Common myeloid progenitor, CD34-positive (primary cell): Measurements from ENCODE around the gene C1QTNF1.

Source experiments
- CTCF ChIA-PET: fragments of 350-600 bp; sonication (Branson Sonifier 250); formaldehyde crosslinking; loops from one replicate; lab custom pipeline; 2021; ENCODE audit warnings: antibody characterized with exemption; lab: Charles Lee
- POLR2A ChIA-PET: fragments of 350-600 bp; sonication (Branson Sonifier 250); formaldehyde crosslinking; loops from one replicate; lab custom pipeline; 2021; ENCODE audit warnings: antibody characterized with exemption; lab: Charles Lee
- DNase-seq, 3 donors: peaks; one replicate each; pipeline versions ENCODE4 v3.0.0 to v3.0.0-alpha.2; 2013
- H3K27ac ChIP-seq, 2 experiments: 1 replicate in 1 of 2; 2 replicates in 1 of 2; pipeline ENCODE4 v1.7.0; 2013; ENCODE audit warnings: inconsistent platforms in 2 of 2, low read length in 2 of 2, mild to moderate bottlenecking in 2 of 2, low read depth in 1 of 2, moderate library complexity in 1 of 2; ENCODE audit not compliant: severe bottlenecking in 2 of 2, insufficient read depth in 1 of 2, poor library complexity in 1 of 2
- H3K27me3 ChIP-seq, 5 experiments: replicated peaks in 2 of 5; 1 replicate in 3 of 5; 2 replicates in 2 of 5; pipeline versions ENCODE4 v1.6.1 to v1.7.0; 2013; ENCODE audit warnings: low read length in 4 of 5, mild to moderate bottlenecking in 2 of 5, moderate library complexity in 2 of 5, inconsistent platforms in 1 of 5; ENCODE audit not compliant: insufficient read depth in 5 of 5, control insufficient read depth in 4 of 5
- H3K36me3 ChIP-seq, 4 experiments: 1 replicate in 2 of 4; 2 replicates in 2 of 4; pipeline versions ENCODE4 v1.6.1 to v1.7.0; 2013; ENCODE audit warnings: low read length in 3 of 4, control low read depth in 1 of 4, mild to moderate bottlenecking in 1 of 4; ENCODE audit not compliant: control insufficient read depth in 4 of 4, insufficient read depth in 4 of 4
- H3K4me1 ChIP-seq, 4 experiments: 1 replicate in 3 of 4; 2 replicates in 1 of 4; pipeline versions ENCODE4 v1.6.1 to v1.7.1; 2013; ENCODE audit warnings: low read length in 3 of 4, mild to moderate bottlenecking in 3 of 4, control low read depth in 1 of 4, inconsistent platforms in 1 of 4, moderate library complexity in 1 of 4; ENCODE audit not compliant: control insufficient read depth in 4 of 4, insufficient read depth in 4 of 4; ENCODE audit errors: control extremely low read depth in 1 of 4
- H3K4me3 ChIP-seq, 7 experiments: 1 replicate in 4 of 7; 2 replicates in 3 of 7; pipeline versions ENCODE4 v1.5.1 to v1.7.0; 2013; ENCODE audit warnings: mild to moderate bottlenecking in 7 of 7, low read length in 6 of 7, moderate library complexity in 6 of 7, inconsistent platforms in 2 of 7, low read depth in 2 of 7, control low read depth in 1 of 7; ENCODE audit not compliant: insufficient read depth in 4 of 7, control insufficient read depth in 1 of 7; ENCODE audit errors: extremely low read depth in 1 of 7
- H3K9me3 ChIP-seq, 5 experiments: 1 replicate in 4 of 5; 2 replicates in 1 of 5; pipeline versions ENCODE4 v1.6.1 to v1.7.1; 2013; ENCODE audit warnings: low read length in 4 of 5, mild to moderate bottlenecking in 2 of 5, inconsistent platforms in 1 of 5, low read depth in 1 of 5, moderate library complexity in 1 of 5; ENCODE audit not compliant: control insufficient read depth in 4 of 5, insufficient read depth in 2 of 5; ENCODE audit errors: control extremely low read depth in 1 of 5
- WGBS: methylation state at CpG from one replicate; pipeline ENCODE4 v1.1.5; 2013; ENCODE audit not compliant: insufficient coverage; 5-methylcytosine and 5-hydroxymethylcytosine counted together

C1QTNF1 gene

GRCh38 chr17:79051306-79051705 lies 27.3 kb downstream of the C1QTNF1 start:
- Histone ChIP-seq H3K4me1 (no peaks in the 10 kb centered on the region), H3K9me3 (peaks cover 0 to 12% (median 8%) of the 10 kb centered on the region in 5 experiments), H3K27ac (no peak overlapping the region), H3K27me3 (peaks cover 0 to 2% (median 0%) of the 10 kb centered on the region in 5 experiments), H3K36me3 (no peaks in the 10 kb centered on the region), H3K4me3 (no peak overlapping the region)
- POLR2A ChIA-PET: no interaction called here
- no peak for DNase-seq
- WGBS: 88% methylated on average over 4 of the region's 6 CpGs
- CTCF ChIA-PET: no interaction called here

- H3K36me3 ChIP-seq: no peaks in the 10 kb centered on the region
- H3K9me3 ChIP-seq: peaks cover 0 to 12% (median 8%) of the 10 kb centered on the region in 5 experiments
- no peak overlapping the region for H3K27ac ChIP-seq
- no peaks in the 10 kb centered on the region for H3K4me1 ChIP-seq
- POLR2A ChIA-PET: no interaction called here
- CTCF ChIA-PET: interaction anchor here (0.9 kb wide), 1 partner anchor 20 kb away, joined by 3 read pairs; no protein-coding TSS in a partner anchor
- no peak for DNase-seq
- H3K27me3 ChIP-seq: peaks cover 0 to 2% (median 0%) of the 10 kb centered on the region in 5 experiments
- no peak overlapping the region for H3K4me3 ChIP-seq
- WGBS: no CpG with 5 or more reads among the region's 1 CpG
These were observed 28.2 kb downstream of the C1QTNF1 start for GRCh38 chr17:79052131-79052530.

GRCh38 chr17:79053251-79053925 lies 29.4 kb downstream of the C1QTNF1 start:
- H3K4me3 ChIP-seq: no peak overlapping the region
- POLR2A ChIA-PET: no interaction called here
- H3K27ac ChIP-seq: no peak overlapping the region
- H3K36me3 ChIP-seq: no peaks in the 10 kb centered on the region
- DNase-seq: no peak
- CTCF ChIA-PET: interaction anchor here (1.1 to 1.3 kb wide), 2 partner anchors 25 to 29 kb away, joined by 3 to 5 read pairs; no protein-coding TSS in a partner anchor
- peaks cover 0 to 2% (median 0%) of the 10 kb centered on the region in 5 experiments for H3K27me3 ChIP-seq
- peaks cover 0 to 8% (median 2%) of the 10 kb centered on the region in 4 experiments for H3K4me1 ChIP-seq
- H3K9me3 ChIP-seq: peaks cover 0 to 12% (median 10%) of the 10 kb centered on the region in 5 experiments
- WGBS: no CpG with 5 or more reads among the region's 2 CpGs

GRCh38 chr17:79054200-79054960 lies 30.4 kb downstream of the C1QTNF1 start:
- H3K4me1 ChIP-seq: peaks cover 0 to 18% (median 9%) of the 10 kb centered on the region in 4 experiments
- peak; percentile 21 to 58 (median 49) for DNase-seq
- POLR2A ChIA-PET: no interaction called here
- no peak overlapping the region for H3K27ac ChIP-seq
- H3K9me3 ChIP-seq: peaks cover 0 to 12% (median 10%) of the 10 kb centered on the region in 5 experiments
- peaks cover 0 to 2% (median 0%) of the 10 kb centered on the region in 5 experiments for H3K27me3 ChIP-seq
- no peaks in the 10 kb centered on the region for H3K36me3 ChIP-seq
- CTCF ChIA-PET: interaction anchor here (1.1 to 1.3 kb wide), 2 partner anchors 24 to 28 kb away, joined by 3 to 5 read pairs; no protein-coding TSS in a partner anchor
- 73% methylated on average over 2 of the region's 2 CpGs for WGBS
- H3K4me3 ChIP-seq: no peak overlapping the region

GRCh38 chr17:79055197-79055596 lies 31.2 kb downstream of the C1QTNF1 start:
- POLR2A ChIA-PET: no interaction called here
- CTCF ChIA-PET: interaction anchor here (1.1 kb wide), 1 partner anchor 337 kb away, joined by 3 read pairs; no protein-coding TSS in a partner anchor
- H3K4me1 ChIP-seq: peaks cover 0 to 20% (median 9%) of the 10 kb centered on the region in 4 experiments
- WGBS: 100% methylated on average over 3 of the region's 5 CpGs
- H3K27me3 ChIP-seq: peaks cover 0 to 2% (median 0%) of the 10 kb centered on the region in 5 experiments
- H3K36me3 ChIP-seq: no peaks in the 10 kb centered on the region
- no peak overlapping the region for H3K4me3 ChIP-seq
- no peak overlapping the region for H3K27ac ChIP-seq
- peaks cover 0 to 12% (median 10%) of the 10 kb centered on the region in 5 experiments for H3K9me3 ChIP-seq
- DNase-seq: no peak

DNA sequence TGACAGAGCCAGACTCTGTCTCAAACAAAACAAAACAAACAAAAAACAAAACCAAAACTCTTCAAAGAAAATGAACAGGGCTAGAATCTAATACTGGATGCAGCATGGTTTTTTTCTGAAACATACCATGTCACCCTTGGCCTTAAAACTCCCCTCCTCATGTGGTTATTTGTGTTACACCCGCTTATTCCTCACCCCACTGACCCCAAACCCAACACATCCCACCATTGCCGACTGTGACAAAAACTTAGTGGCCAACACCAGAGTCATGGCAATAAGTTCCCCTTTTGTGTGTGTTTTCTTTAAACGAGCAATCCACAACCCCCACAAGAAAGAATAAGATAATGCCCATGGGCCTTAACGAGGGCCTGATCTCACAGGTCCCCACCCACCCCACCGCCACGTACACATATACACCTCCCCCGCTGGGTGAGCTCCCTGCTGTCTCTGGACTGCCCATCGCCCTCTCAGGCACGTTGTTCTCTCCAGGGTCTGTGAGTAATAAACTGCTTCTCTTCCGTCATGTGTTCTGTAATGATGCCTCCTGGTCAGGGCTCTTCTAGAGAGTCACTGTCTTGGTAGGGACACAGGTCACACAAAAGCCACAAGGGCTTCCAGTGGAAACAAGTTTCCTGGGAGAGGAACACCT lies 33.9 kb downstream of the C1QTNF1 start:
- CTCF ChIA-PET: interaction anchor here (4.5 kb wide), 1 partner anchor 13 kb away, joined by 25 read pairs; no protein-coding TSS in a partner anchor
- WGBS: 73% methylated on average over 10 of the region's 10 CpGs
- no peak overlapping the region for H3K4me3 ChIP-seq
- H3K27ac ChIP-seq: no peak overlapping the region
- H3K9me3 ChIP-seq: peaks cover 0 to 12% (median 10%) of the 10 kb centered on the region in 5 experiments
- POLR2A ChIA-PET: no interaction called here
- peak in 2 of 3 donors; percentile 49 to 55 for DNase-seq
- H3K36me3 ChIP-seq: no peaks in the 10 kb centered on the region
- H3K27me3 ChIP-seq: peaks cover 0 to 2% (median 0%) of the 10 kb centered on the region in 5 experiments
- H3K4me1 ChIP-seq: peaks cover 0 to 20% (median 9%) of the 10 kb centered on the region in 4 experiments
